ENCODE data around the gene HOMER2.
A peak's percentile ranks its signal among the peaks of the same experiment; 100 is the strongest.

Gene HOMER2

GRCh38 chr15:82970078-82970686, 17.7 kb upstream of the HOMER2 start:
- Histone ChIP-seq H3K36me3 (ENCODE audit: control insufficient read depth in 2 of 2, insufficient read depth in 1 of 2, low read length in 2 of 2) (no peaks in the 10 kb centered on the region), H3K27ac (ENCODE audit: extremely low read depth, low read depth, low read length) (no peak overlapping the region), H3K4me3 (ENCODE audit: low read depth, low read length) (no peak overlapping the region), H3K4me1 (ENCODE audit: control insufficient read depth, insufficient read depth, low read length) (peaks cover 11% of the 10 kb centered on the region), H3K9me3 (ENCODE audit: control insufficient read depth, insufficient read depth, low read depth, low read length) (no peaks in the 10 kb centered on the region)
- ChIA-PET CTCF (interaction anchor here (0.6 to 1.7 kb wide), 3 partner anchors 9 to 41 kb away, joined by 3 to 6 read pairs (median 4); partner anchors contain the start of gene C15orf40), POLR2A (no interaction called here)
- peak; percentile 15; the same call in 1 of the 2 replicates for TF ChIP-seq TCF7L2 (IDR thresholded peaks at IDR 0.05; ENCODE audit: borderline replicate concordance, low read depth, low read length)
- no peak for TF ChIP-seq HOXC10 (CRISPR knock-in tag; IDR thresholded peaks at IDR 0.05)
- peak; percentile 27; the same call in 1 of the 2 replicates for TF ChIP-seq SP7 (tag by site-specific recombination; IDR thresholded peaks at IDR 0.05)
- TF ChIP-seq ZNF366 (tag by site-specific recombination; conservative IDR thresholded peaks at IDR 0.05), result no peak
- TF ChIP-seq ZNF335 (tag by site-specific recombination; conservative IDR thresholded peaks at IDR 0.05), result 0 out of 2 replicates have a peak, but pooled peaks have one; percentile 15

GRCh38 chr15:82969353-82969752, 16.8 kb upstream of the HOMER2 start:
- Histone ChIP-seq H3K36me3 (ENCODE audit: control insufficient read depth in 2 of 2, insufficient read depth in 1 of 2, low read length in 2 of 2) (no peaks in the 10 kb centered on the region), H3K27ac (ENCODE audit: extremely low read depth, low read depth, low read length) (no peak overlapping the region), H3K9me3 (ENCODE audit: control insufficient read depth, insufficient read depth, low read depth, low read length) (no peaks in the 10 kb centered on the region), H3K4me3 (ENCODE audit: low read depth, low read length) (no peak overlapping the region), H3K4me1 (ENCODE audit: control insufficient read depth, insufficient read depth, low read length) (peaks cover 11% of the 10 kb centered on the region)
- ChIA-PET CTCF (interaction anchor here (0.6 to 0.9 kb wide), 3 partner anchors 18 to 31 kb away, joined by 3 to 4 read pairs (median 3); no protein-coding TSS in a partner anchor), POLR2A (no interaction called here)
- TF ChIP-seq ZNF211 (tag by site-specific recombination; IDR thresholded peaks at IDR 0.05; ENCODE audit: low read depth) (no peak), ZBTB17 (tag by site-specific recombination; IDR thresholded peaks at IDR 0.05) (peak; percentile 88)

- H3K27ac ChIP-seq (ENCODE audit: extremely low read depth, low read depth, low read length), result no peak overlapping the region
- H3K9me3 ChIP-seq (ENCODE audit: control insufficient read depth, insufficient read depth, low read depth, low read length), result no peaks in the 10 kb centered on the region
- no peaks in the 10 kb centered on the region for H3K36me3 ChIP-seq (ENCODE audit: control insufficient read depth in 2 of 2, insufficient read depth in 1 of 2, low read length in 2 of 2)
- peaks cover 11% of the 10 kb centered on the region for H3K4me1 ChIP-seq (ENCODE audit: control insufficient read depth, insufficient read depth, low read length)
- H3K4me3 ChIP-seq (ENCODE audit: low read depth, low read length), result no peak overlapping the region
- ChIA-PET POLR2A (interaction anchor here (1.1 kb wide), 1 partner anchor 18 kb away, joined by 3 read pairs; the partner anchor contains the start of gene RAMAC), CTCF (interaction anchor here (1.1 kb wide), 1 partner anchor 119 kb away, joined by 4 read pairs; no protein-coding TSS in a partner anchor)
- no peak for TF ChIP-seq ZNF843 (tag by site-specific recombination; IDR thresholded peaks at IDR 0.05)
- peak; percentile 50; the same call in 1 of the 2 replicates for TF ChIP-seq ZNF121 (tag by site-specific recombination; IDR thresholded peaks at IDR 0.05)
Measured at GRCh38 chr15:82968066-82968465, 15.5 kb upstream of the HOMER2 start.

- Histone ChIP-seq H3K4me3 (ENCODE audit: low read depth, low read length) (no peak overlapping the region), H3K4me1 (ENCODE audit: control insufficient read depth, insufficient read depth, low read length) (peaks cover 11% of the 10 kb centered on the region), H3K9me3 (ENCODE audit: control insufficient read depth, insufficient read depth, low read depth, low read length) (no peaks in the 10 kb centered on the region), H3K27ac (ENCODE audit: extremely low read depth, low read depth, low read length) (no peak overlapping the region), H3K36me3 (ENCODE audit: control insufficient read depth in 2 of 2, insufficient read depth in 1 of 2, low read length in 2 of 2) (no peaks in the 10 kb centered on the region)
- CTCF ChIA-PET, result interaction anchor here (1.0 kb wide), 1 partner anchor 117 kb away, joined by 3 read pairs; no protein-coding TSS in a partner anchor
- TF ChIP-seq ZNF513 (tag by site-specific recombination; IDR thresholded peaks at IDR 0.05), result no peak
- no peak for TF ChIP-seq ZNF248 (tag by site-specific recombination; IDR thresholded peaks at IDR 0.05)
- no peak for TF ChIP-seq YY2 (tag by site-specific recombination; IDR thresholded peaks at IDR 0.05)
- TF ChIP-seq ZNF292 (tag by site-specific recombination; IDR thresholded peaks at IDR 0.05; ENCODE audit: borderline replicate concordance, low read depth), result no peak
- TF ChIP-seq ZNF223 (tag by site-specific recombination; IDR thresholded peaks at IDR 0.05), result no peak
- TF ChIP-seq HOXC10 (CRISPR knock-in tag; IDR thresholded peaks at IDR 0.05), result no peak
- no peak for TF ChIP-seq ZNF214 (tag by site-specific recombination; IDR thresholded peaks at IDR 0.05; ENCODE audit: borderline replicate concordance)
- TF ChIP-seq ZNF239 (tag by site-specific recombination; IDR thresholded peaks at IDR 0.05), result no peak
- TF ChIP-seq ZNF529 (tag by site-specific recombination; IDR thresholded peaks at IDR 0.05; ENCODE audit: insufficient replicate concordance), result no peak
- no peak for TF ChIP-seq ZNF416 (tag by site-specific recombination; IDR thresholded peaks at IDR 0.05)
- no peak for TF ChIP-seq ZNF184 (tag by site-specific recombination; IDR thresholded peaks at IDR 0.05)
- TF ChIP-seq ZNF155 (tag by site-specific recombination; IDR thresholded peaks at IDR 0.05), result no peak
- no peak for TF ChIP-seq ZNF324 (tag by site-specific recombination; IDR thresholded peaks at IDR 0.05)
- POLR2A ChIA-PET, result no interaction called here
Measured at GRCh38 chr15:82966671-82967071, 14.2 kb upstream of the HOMER2 start.

All from HEK293 (cell line).